Measurements from ENCODE around the gene VSIG2. TPM values are rescaled to one million over a fixed set of nuclear protein-coding genes. Genes with fewer than 3 reads are reported as not detected.

VSIG2 gene
- total and polyA plus RNA-seq, 2 experiments from 2014 or later: not detected

DNA sequence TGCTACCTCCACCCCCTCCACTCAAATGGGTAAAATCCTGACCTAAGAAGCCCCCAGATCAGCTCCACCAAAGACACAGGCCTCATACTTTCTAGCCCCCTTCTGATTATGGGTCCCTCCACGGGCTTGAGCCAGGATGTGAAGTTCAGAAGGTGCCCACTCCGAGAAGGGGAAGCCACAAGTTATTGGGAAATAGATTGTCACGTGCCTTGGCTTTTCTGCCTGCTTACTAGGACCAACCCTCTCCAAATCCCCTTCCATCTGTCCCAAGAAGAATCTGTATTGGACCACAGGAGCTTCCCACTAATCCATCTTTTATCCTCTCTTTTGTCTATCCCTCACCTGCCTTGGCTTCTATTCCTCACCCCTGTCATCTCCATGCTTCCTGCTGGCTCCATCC, 15.3 kb downstream of the VSIG2 start:
- TF ChIP-seq CREB1 (CRISPR knock-in tag; IDR thresholded peaks at IDR 0.05; ENCODE audit: low read depth): no peak
- TF ChIP-seq JUNB (IDR thresholded peaks at IDR 0.05; ENCODE audit: unreplicated experiment): no peak
- TF ChIP-seq, protein P1, sequence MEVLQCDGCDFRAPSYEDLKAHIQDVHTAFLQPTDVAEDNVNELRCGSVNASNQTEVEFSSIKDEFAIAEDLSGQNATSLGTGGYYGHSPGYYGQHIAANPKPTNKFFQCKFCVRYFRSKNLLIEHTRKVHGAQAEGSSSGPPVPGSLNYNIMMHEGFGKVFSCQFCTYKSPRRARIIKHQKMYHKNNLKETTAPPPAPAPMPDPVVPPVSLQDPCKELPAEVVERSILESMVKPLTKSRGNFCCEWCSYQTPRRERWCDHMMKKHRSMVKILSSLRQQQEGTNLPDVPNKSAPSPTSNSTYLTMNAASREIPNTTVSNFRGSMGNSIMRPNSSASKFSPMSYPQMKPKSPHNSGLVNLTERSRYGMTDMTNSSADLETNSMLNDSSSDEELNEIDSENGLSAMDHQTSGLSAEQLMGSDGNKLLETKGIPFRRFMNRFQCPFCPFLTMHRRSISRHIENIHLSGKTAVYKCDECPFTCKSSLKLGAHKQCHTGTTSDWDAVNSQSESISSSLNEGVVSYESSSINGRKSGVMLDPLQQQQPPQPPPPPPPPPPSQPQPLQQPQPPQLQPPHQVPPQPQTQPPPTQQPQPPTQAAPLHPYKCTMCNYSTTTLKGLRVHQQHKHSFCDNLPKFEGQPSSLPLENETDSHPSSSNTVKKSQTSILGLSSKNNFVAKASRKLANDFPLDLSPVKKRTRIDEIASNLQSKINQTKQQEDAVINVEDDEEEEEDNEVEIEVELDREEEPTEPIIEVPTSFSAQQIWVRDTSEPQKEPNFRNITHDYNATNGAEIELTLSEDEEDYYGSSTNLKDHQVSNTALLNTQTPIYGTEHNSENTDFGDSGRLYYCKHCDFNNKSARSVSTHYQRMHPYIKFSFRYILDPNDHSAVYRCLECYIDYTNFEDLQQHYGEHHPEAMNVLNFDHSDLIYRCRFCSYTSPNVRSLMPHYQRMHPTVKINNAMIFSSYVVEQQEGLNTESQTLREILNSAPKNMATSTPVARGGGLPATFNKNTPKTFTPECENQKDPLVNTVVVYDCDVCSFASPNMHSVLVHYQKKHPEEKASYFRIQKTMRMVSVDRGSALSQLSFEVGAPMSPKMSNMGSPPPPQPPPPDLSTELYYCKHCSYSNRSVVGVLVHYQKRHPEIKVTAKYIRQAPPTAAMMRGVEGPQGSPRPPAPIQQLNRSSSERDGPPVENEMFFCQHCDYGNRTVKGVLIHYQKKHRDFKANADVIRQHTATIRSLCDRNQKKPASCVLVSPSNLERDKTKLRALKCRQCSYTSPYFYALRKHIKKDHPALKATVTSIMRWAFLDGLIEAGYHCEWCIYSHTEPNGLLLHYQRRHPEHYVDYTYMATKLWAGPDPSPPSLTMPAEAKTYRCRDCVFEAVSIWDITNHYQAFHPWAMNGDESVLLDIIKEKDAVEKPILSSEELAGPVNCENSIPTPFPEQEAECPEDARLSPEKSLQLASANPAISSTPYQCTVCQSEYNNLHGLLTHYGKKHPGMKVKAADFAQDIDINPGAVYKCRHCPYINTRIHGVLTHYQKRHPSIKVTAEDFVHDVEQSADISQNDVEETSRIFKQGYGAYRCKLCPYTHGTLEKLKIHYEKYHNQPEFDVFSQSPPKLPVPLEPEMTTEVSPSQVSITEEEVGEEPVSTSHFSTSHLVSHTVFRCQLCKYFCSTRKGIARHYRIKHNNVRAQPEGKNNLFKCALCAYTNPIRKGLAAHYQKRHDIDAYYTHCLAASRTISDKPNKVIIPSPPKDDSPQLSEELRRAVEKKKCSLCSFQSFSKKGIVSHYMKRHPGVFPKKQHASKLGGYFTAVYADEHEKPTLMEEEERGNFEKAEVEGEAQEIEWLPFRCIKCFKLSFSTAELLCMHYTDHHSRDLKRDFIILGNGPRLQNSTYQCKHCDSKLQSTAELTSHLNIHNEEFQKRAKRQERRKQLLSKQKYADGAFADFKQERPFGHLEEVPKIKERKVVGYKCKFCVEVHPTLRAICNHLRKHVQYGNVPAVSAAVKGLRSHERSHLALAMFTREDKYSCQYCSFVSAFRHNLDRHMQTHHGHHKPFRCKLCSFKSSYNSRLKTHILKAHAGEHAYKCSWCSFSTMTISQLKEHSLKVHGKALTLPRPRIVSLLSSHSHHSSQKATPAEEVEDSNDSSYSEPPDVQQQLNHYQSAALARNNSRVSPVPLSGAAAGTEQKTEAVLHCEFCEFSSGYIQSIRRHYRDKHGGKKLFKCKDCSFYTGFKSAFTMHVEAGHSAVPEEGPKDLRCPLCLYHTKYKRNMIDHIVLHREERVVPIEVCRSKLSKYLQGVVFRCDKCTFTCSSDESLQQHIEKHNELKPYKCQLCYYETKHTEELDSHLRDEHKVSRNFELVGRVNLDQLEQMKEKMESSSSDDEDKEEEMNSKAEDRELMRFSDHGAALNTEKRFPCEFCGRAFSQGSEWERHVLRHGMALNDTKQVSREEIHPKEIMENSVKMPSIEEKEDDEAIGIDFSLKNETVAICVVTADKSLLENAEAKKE (CRISPR knock-in tag; IDR thresholded peaks at IDR 0.05): no peak
- no peaks in the 10 kb centered on the region for H3K9me2 ChIP-seq (ENCODE audit: insufficient read depth)
- H3K4me2 ChIP-seq: no peak overlapping the region
- H3K79me2 ChIP-seq (replicated peaks; ENCODE audit: insufficient read depth): no peaks in the 10 kb centered on the region
- DNase-seq (ENCODE audit: low spot score) (no peak), ATAC-seq (no peak)
- Mint-ChIP-seq H3K36me3 (ENCODE audit: low read depth) (no peaks in the 10 kb centered on the region; the same call in 2 of the 3 replicates), H3K4me1 (peaks cover 14% of the 10 kb centered on the region), H3K27me3 (ENCODE audit: insufficient read depth, low read depth, poor library complexity) (peaks cover 55% of the 10 kb centered on the region), H3K27ac (no peak overlapping the region), H3K4me3 (no peak overlapping the region), H3K9me3 (no peaks in the 10 kb centered on the region)
- H3K27ac ChIP-seq (ENCODE audit: low read depth): no peak overlapping the region
- H3K27me3 ChIP-seq (ENCODE audit: insufficient read depth): peaks cover 78% of the 10 kb centered on the region
- H4K20me1 ChIP-seq (replicated peaks; ENCODE audit: insufficient read depth): peaks cover 11% of the 10 kb centered on the region
- H3F3A ChIP-seq (replicated peaks; ENCODE audit: low read depth): no peaks in the 10 kb centered on the region
- H3K4me3 ChIP-seq: no peak overlapping the region
- H3K36me3 ChIP-seq (ENCODE audit: insufficient read depth): no peaks in the 10 kb centered on the region
- H3K4me1 ChIP-seq (ENCODE audit: insufficient read depth): peaks cover 23% of the 10 kb centered on the region
- H2AFZ ChIP-seq: no peak overlapping the region

DNA sequence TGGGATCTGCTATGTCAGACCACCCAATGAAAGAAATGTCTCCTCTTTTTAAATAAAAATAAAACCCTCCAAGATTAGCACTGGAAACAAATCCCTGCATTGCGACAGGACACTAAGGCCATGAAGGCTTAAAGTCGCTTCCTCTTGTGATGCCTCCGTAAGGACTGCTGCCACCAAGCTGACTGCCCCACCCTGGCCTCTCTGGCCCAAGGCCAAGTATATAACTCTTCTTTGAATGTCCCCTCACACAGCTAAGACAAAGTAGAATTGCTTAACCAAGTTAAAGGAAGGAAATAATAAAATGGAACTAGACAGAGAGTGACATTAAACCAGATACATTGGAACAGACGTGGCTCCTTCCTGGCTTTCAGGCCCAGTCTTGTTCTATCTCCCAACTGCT, 19.8 kb downstream of the VSIG2 start:
- H3K27ac Mint-ChIP-seq: no peak overlapping the region
- peaks cover 5% of the 10 kb centered on the region for H3K4me1 ChIP-seq (ENCODE audit: insufficient read depth)
- no peak for ATAC-seq
- no peaks in the 10 kb centered on the region for H4K20me1 ChIP-seq (replicated peaks; ENCODE audit: insufficient read depth)
- no peak overlapping the region for H2AFZ ChIP-seq
- no peak overlapping the region for H3K4me3 Mint-ChIP-seq
- H3K4me3 ChIP-seq: no peak overlapping the region
- H3K79me2 ChIP-seq (replicated peaks; ENCODE audit: insufficient read depth): no peaks in the 10 kb centered on the region
- no peaks in the 10 kb centered on the region for H3K36me3 Mint-ChIP-seq (ENCODE audit: low read depth)
- no peaks in the 10 kb centered on the region for H3F3A ChIP-seq (replicated peaks; ENCODE audit: low read depth)
- no peaks in the 10 kb centered on the region for H3K9me2 ChIP-seq (ENCODE audit: insufficient read depth)
- H3K27me3 ChIP-seq (ENCODE audit: insufficient read depth): peaks cover 40% of the 10 kb centered on the region
- peaks cover 11% of the 10 kb centered on the region for H3K4me1 Mint-ChIP-seq
- DNase-seq (ENCODE audit: low spot score): no peak
- peaks cover 15% of the 10 kb centered on the region for H3K27me3 Mint-ChIP-seq (ENCODE audit: insufficient read depth, low read depth, poor library complexity)
- H3K36me3 ChIP-seq (ENCODE audit: insufficient read depth): no peaks in the 10 kb centered on the region
- no peak for TF ChIP-seq NANOG (IDR thresholded peaks at IDR 0.05; ENCODE audit: borderline replicate concordance)
- no peak for TF ChIP-seq CREB1 (CRISPR knock-in tag; IDR thresholded peaks at IDR 0.05; ENCODE audit: low read depth)
- no peak for TF ChIP-seq JUNB (IDR thresholded peaks at IDR 0.05; ENCODE audit: unreplicated experiment)
- TF ChIP-seq POLR2AphosphoS5 (IDR thresholded peaks at IDR 0.05; ENCODE audit: low read depth): no peak
- no peak for TF ChIP-seq EZH2phosphoT487 (IDR thresholded peaks at IDR 0.05; ENCODE audit: unreplicated experiment)
- TF ChIP-seq, protein P2, sequence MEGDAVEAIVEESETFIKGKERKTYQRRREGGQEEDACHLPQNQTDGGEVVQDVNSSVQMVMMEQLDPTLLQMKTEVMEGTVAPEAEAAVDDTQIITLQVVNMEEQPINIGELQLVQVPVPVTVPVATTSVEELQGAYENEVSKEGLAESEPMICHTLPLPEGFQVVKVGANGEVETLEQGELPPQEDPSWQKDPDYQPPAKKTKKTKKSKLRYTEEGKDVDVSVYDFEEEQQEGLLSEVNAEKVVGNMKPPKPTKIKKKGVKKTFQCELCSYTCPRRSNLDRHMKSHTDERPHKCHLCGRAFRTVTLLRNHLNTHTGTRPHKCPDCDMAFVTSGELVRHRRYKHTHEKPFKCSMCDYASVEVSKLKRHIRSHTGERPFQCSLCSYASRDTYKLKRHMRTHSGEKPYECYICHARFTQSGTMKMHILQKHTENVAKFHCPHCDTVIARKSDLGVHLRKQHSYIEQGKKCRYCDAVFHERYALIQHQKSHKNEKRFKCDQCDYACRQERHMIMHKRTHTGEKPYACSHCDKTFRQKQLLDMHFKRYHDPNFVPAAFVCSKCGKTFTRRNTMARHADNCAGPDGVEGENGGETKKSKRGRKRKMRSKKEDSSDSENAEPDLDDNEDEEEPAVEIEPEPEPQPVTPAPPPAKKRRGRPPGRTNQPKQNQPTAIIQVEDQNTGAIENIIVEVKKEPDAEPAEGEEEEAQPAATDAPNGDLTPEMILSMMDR (conservative IDR thresholded peaks at IDR 0.05; ENCODE audit: low read depth in 2 of 2): no peak
- no peak for TF ChIP-seq ZNF331 (CRISPR knock-in tag; IDR thresholded peaks at IDR 0.05; ENCODE audit: low read depth)
- no peaks in the 10 kb centered on the region for H3K9me3 Mint-ChIP-seq
- H3K4me2 ChIP-seq: no peak overlapping the region
- H3K27ac ChIP-seq (ENCODE audit: low read depth): no peak overlapping the region

Measured in GM23338 (cell line).